GM19351 (cell line): ENCODE measurements around the gene TMCO6.
"Not testable (repeated sequence)": the region's sequence is repeated elsewhere in the genome, so short reads cannot be mapped to it uniquely, and the experiment has no call there.

Source experiments
- ATAC-seq: cut with Tn5 transposase; IDR thresholded peaks from one replicate; pipeline ENCODE4 v1.9.1; 2021; ENCODE audit warnings: mild to moderate bottlenecking, moderate library complexity; ENCODE audit not compliant: unreplicated experiment

Gene TMCO6

DNA sequence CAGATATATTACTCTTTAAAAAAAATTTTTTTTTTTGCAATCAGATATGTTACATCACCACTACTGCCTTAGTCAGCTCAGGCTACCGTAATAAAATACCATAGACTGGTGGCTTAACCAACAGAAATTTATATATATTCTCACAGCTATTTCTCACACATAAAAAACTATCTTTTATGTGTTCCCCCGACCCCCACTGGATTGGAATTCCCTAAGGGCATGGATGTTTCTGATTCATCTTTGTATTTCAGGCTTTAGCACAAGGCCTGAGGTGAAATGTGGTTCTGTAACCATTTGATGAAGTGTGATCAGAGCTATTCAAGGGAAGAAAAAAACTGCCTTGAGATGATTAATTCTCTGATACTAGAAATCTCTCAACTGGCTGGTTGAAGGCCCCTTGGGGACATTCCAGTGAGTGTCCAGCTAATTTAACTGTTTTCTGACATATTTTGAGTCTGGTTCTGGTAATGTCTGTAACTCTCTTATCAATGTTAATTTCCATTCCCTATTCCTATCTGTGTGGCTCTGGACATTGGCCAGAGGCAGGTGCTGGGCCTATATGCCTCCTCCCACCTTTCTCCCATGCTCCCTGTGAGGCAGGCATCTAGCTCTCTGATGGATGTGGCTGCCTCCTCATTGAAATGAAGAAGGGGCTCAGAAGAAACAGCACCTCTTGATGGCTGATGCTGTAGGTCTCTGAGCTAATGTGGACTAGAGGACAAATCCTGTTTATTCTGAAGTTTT lies 8.8 kb upstream of the TMCO6 start:
- no peak for ATAC-seq

DNA sequence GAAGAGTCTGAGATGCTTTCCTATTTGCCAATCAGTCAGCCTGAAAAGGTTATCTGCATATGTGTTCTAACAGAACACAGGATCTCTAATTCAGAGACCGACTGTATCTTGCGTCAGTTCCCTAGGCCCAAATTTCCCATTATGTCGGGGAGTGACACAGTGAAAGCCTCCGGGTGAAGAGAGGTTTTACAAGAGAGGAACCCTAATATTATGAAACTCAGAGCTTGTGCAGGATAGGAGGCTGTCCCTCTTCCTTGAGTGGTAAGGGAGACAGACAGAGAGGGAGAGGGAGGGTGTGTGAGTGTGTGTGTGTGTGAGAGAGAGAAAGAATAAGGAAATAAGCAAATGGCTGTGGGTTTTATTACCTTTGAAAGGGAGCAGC lies 8.2 kb upstream of the TMCO6 start:
- no peak for ATAC-seq

DNA sequence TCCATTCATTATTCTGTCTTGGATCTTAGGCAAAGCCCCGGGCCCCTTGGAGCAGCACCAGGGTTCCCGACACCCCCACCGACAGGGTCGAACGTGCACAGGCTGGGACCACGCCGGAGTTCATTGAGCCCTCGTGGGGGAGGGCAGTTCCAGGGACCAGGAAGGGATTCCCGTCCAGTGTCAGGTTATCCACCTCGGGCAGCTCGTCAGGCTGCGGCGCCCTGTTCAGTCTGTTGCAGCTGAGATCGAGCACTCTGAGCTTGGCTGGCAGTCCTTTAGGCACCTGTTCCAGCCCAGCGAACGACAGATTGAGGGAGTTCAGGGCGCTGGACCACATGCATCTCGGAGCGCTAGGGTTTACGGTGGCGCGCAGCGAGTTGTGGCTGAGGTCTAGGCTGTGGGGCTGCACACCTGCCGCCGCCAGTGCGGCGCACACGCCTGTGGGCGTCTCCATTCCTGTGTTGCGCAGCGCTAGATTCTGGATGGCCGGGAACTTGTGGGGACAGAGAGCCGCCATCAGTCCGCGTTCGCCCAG lies 7.4 kb upstream of the TMCO6 start:
- peak; percentile 46 for ATAC-seq

DNA sequence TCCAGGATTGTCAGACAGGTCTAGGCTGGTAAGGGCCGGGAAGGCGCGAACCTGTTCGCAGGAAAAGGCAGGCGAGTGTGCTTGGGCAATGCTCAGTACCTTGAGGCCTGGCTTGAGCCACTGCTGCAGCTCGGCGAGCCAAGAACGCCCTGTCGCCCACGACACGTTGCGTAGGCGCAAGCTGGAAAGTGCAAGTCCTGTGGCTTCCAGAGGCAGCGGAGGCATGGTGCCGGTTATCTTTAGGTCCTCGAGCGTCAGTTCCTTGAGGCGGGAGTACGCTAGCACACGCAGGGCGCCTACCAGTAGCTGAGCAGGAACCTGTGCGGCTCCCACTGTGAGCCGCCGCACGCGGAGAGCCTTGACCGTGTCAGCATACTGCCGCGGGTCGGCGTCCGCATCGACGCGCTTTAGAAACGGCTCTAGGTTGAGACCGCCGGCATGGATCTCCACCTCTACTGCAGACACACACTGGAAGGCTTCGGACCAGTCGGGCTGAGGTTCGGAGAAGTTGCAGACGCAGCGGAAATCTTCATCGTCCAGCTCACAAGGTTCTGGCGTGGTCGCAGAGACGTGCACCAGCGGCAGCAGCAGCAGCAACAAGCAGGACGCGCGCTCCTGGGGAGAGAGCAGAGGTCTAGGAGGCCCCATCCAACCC lies 6.8 kb upstream of the TMCO6 start:
- peak; percentile 51 for ATAC-seq

DNA sequence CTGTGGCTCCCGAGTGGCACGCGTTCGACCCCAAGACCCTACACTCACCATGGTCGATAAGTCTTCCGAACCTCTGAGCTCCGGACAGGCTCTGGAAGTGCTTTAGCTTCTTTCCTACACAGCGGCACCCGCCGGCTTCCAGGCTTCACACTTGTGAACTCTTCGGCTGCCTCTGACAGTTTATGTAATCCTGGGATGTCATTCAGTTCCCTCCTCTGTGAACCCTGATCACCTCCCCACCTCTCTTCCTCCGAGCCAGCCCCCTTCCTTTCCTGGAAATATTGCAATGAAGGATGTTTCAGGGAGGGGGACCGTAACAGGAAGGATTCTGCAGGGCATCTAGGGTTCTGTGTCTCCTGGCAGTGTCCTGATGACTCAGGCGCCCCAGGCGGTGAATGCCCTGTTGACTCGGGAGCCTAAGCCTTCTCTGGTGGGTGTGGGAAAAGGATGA lies 6.2 kb upstream of the TMCO6 start, which contains the start of gene CD14:
CD14 (minus strand) TSS at position 155 of the 451 bp plus-strand sequence; CDS start at position 51, 104 bp downstream.
- no peak for ATAC-seq

DNA sequence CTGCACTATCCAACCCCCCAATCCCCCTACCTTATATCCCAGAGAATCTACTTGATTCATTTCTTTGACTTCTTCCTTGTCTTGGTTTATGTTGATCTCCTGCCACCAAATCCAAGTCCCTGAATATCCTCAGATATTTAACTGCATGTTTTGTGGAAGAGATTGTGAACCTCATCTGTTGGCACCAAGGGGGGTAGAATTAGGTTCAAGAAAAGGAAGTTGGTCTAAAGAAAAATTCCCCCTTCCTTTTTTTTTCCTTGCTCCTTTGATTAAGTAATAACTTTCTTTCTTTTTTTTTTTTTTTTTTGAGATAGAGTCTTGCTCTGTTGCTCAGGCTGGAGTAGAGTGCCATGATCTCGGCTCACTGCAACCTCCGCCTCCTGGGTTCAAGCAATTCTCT lies 5.8 kb upstream of the TMCO6 start:
- no peak for ATAC-seq

DNA sequence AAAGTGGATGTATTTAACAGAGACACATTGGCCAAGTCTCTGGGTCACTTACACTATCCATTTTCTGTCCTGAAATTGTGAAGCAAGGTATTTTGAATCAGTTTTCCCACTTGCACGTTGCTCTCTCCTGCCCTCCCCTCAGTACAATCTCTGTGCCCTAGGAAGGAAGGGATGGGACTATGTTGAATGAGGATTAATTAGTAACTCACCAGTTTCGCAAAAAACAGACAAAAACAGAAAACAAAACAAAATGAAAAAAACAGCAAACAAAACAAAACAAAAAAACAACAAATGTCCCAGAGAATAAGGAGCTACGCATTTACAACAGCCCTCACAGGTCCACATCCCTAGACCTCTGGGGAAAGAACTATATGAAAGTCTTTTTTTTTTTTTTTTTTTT lies 5.1 kb upstream of the TMCO6 start:
- ATAC-seq: no peak

DNA sequence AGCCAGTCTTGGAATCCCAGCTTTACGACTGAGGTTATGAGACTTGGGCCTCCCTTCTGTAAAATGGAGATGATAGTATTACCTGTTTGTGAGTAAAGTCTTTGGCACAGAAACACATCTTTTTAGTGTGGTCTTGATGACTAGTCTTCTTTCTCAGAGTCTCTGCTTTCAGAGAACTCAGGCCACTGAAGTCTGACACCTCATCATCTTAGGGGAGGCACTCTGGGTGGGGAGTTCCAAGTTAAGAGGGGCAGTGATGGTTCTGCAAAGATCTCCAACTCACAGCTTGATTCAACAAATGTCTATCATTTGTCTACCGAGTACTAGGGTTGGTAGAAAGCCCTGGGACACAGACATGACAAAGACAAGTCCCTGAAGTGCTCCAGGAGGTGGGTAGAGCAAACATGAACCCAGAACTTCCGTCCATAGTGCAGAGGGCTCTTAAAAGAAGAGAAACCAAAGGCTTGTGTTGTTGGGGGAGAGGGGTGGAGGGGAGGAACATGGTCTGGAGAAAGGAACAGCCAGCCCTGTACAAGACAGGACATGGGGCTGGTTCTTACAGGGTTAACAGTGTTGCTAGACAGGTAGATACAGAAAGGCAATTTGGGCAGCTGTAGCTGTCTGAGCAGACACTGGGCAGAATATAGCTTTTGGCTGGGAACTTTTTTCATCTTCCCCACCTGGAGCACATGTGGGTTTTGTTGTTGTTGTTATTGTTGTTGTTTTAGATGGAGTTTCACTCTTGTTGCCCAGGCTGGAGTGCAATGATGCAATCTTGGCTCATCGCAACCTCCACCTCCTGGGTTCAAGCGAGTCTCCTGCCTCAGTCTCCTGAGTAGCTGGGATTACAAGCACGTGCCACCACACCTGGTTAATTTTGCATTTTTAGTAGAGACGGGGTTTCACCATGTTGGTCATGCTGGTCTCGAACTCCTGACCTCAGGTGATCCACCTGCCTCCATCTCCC lies 3.7 kb upstream of the TMCO6 start:
- ATAC-seq: no peak

DNA sequence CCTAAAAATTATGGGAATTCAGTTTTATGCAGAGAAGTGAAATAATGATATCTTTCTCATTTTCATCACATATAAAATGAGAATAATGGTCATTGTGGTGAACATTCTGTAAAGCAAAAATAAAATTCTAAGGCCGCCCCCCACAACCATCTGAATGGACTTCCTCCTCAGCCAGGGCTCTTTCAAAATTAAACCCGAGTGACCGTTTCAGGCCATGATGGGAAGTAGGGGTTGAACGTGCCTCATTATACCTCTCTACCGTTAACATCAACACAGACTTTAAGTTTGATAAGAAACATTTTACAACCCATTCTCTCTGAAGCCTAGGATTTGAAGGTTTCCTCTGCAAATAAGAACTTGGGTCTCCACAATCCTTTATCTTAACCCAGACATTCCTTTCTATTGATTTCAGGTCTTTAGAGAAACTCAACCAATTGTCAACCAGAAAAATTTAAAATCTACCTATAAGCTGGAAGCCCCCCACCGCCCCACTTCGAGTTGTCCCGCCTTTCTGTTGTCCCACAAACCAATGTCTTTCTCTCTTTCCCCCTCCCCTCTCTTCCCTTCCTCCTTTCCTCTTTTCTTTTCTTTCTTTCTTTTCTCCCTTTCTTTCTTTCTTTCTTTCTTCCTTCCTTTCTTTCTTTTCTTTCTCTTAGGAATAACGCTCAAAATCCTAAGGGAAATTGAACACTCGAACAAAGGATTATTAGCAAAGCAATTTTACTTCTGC lies 1.7 kb upstream of the TMCO6 start:
- ATAC-seq: no peak

DNA sequence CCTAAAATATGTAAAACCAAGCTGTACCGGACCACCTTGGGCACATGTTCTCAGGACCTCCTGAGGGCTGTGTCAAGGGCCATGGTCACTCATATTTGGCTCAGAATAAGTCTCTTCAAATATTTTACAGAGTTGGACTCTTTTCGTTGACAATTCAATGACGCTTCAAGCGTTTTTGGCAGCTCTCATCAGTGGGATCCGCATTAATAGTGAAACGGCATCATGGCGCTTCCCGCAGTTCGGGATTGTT lies 428 bp upstream of the TMCO6 start:
- ATAC-seq: not testable (repeated sequence)

DNA sequence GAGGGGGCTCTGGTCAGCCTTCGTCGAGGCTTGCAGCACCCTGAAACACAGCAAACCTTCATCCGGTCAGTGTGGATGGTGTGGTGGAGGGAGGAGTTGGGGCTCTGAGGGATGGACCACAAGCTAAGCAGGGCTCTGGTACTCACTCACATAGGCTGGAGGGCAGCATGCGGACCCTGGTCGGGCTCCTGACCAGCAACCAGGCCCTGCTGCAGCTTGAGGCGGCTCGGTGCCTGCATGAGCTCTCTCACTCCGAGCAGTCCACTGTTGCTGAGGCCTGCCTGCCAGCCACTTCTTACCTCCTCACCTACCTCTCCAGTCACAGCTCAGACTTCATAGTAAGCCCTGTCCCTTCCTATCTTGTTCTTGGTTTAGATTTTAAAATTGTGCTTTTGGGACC lies 2.5 kb downstream of the TMCO6 start:
- ATAC-seq: no peak

DNA sequence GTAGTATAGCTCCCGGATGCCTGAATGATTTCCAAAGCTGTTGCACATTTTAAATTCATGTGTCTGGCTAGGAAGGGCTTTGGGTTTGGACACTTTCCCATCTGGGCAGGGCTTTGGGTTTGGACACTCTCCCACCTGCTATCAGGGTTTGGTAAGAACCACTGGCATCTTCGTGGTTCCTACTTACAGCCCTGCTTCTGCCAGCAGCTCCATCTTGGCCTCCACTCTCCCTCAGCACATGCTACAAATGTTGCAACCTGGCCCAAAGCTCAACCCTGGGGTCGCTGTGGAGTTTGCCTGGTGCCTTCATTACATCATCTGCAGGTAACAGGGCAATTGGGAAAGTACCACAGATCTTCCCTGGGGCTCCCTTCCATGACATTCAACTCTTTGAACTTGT lies 3.5 kb downstream of the TMCO6 start:
- ATAC-seq: no peak

DNA sequence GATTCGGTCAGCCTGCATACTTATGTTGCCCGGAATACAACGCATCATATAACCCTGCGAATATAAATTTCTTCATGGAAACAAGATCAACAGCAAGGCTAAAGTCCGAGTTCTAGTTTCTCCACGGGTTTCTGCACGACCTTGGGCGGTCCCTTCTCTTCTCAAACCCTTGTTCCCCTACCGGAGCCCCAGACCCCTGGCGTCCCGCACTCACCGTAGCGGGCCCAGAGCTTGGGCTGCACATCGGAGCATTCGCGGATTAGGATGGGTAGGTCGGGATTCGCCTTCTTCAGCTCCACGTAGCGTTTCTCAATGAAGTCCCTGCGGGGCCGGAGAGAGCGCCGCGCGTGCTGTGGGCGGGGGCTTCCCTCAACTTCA lies 7.8 kb downstream of the TMCO6 start:
- no peak for ATAC-seq

DNA sequence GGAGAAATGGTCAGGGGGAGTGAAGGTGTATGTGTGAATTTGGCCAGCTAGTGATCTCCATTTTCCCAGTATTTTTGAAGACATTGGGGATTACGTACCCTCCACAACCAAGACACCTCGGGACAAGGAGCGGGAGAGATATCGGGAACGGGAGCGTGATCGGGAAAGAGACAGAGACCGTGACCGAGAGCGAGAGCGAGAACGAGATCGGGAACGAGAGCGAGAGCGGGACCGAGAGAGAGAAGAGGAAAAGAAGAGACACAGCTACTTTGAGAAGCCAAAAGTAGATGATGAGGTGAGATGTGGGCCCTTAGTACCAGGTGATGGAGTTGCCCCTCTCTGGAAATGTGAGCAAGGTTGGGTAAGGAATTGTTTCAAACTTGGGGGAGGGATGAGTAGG lies 19.6 kb downstream of the TMCO6 start:
- no peak for ATAC-seq

DNA sequence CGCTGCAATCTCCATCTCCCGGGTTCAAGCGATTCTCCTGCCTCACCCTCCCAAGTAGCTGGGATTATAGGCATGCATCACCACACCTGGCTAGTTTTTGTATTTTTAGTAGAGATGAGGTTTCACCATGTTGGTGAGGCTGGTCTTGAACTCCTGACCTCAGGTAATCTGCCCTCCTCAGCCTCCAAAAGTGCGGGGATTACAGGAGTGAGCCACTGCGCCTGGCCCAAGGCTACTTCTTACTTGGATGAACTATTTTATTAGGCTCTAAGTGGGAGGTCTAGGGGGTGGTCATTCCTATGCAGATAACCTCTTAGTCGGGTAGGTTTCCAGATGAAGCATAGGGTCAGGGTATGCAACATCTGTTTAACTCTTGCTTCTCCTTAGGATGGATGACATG lies 21.1 kb downstream of the TMCO6 start:
- not testable (repeated sequence) for ATAC-seq

DNA sequence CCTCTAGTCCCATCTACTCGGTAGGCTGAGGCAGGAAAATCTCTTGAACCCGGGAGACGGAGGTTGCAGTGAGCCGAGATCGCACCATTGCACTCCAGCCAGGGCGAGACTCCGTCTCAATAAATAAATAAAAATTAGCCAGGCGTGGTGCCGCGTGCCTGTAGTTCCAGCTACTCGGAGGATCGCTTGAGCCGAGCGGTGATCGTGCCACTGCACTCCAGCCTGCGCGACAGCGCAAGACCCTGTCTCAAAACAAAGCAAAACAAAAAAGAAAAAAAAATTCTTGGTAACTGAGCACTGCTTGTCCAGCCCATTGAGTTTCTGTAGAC lies 24.7 kb downstream of the TMCO6 start:
- no peak for ATAC-seq

DNA sequence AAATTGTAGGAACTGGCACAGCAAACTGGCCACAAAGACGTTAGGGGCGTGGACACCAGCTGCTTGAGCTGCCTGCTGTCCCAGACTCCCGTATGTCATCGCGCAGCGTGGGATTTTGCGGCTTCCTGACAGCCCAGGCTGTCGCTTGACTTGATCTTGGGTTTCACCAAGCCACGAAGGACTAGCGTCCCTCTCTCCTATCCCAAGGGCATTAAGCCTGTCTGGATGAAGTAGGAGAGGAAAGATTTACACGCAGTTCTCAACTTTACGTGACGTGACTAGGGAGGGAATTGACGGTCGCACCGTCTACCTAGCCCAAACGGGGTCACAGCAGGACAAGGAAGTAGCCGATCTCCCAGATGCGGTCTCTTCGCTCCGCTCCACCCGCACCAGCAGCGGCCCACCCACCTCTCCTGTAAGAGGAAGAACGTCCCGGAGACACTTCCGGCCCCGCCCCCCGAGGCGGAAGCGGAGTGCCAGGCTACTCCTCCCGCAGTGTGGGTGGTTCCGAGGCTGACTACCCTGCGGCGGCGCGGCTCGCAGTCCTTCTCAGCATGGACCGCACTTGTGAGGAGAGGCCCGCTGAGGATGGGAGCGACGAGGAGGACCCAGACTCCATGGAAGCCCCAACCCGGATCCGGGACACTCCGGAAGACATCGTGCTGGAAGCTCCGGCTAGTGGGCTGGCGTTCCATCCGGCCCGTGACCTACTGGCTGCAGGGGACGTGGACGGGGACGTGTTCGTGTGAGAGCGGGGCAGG lies 25.3 kb downstream of the TMCO6 start, which contains the start of gene WDR55:
WDR55 (plus strand) TSS at position 546 of the 761 bp plus-strand sequence; CDS start at position 555, 9 bp downstream.
- peak; percentile 97 for ATAC-seq

DNA sequence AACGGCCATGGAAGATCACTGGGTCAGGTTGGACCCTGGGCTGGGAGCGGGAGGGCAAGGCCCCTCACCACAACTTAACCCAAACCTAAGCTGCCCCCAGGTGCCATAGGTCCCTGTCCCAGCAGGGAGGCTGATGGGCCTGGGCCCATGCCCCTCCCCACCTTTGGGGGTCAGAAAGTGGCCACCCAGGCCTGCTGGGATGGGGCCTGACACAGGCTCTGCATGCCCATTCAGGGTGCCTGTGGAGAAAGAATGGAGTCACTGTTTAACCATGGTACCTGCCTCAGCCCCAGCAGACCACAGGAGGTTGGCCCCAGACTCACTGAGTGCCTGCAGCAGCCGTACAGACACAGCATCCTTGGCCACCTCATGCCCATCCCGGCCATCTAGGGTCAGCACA lies 31.8 kb downstream of the TMCO6 start:
- ATAC-seq: not testable (repeated sequence)

DNA sequence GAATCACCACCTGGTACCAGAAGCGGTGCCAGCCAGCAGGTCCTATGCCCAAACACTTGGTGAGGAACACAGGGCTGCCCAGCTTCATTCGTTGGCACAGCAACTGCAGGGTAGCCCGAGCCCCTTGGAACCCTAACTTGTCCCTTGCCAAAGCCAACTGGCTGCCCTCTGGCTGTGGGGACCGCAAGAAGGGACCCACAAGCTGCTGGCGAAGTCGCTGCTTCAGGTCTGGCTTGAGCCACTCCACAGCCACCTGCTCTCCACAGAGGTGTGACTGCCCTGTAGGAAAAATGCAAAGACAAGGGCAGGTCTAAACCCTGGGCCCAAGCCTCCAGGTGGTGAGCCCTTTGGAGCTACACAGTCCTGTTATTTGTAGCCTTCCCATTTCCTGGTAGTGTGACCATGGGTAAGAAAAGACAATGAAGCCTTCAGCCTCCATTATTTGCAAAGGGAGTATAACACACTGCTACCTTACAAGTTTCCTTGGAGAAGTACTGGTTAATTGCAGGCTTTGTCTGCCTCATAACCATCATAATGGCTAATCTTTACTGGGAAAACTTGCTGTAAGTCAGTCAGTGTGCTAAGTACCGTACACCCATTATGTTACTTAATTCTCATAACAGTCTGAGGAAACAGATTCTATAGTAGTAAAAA lies 32.3 kb downstream of the TMCO6 start:
- no peak for ATAC-seq
